Tibial nerve (tissue), 4 donors: ENCODE results near the gene CASQ1. TPM values are rescaled to one million over a fixed set of nuclear protein-coding genes. Genes with fewer than 3 reads are reported as not detected.

Source experiments
- DNase-seq, 2 donors: peaks; one replicate each; pipeline ENCODE4 v3.0.0-alpha.2; 2019; ENCODE audit warnings: low spot score in 2 of 2
- H3K27ac ChIP-seq, 4 donors: fragments of 200-600 bp; sonication (generic) in 3 of 4; one replicate each; pipeline ENCODE4 v1.5.1; 2017 to 2019; ENCODE audit warnings: mild to moderate bottlenecking in 1 of 4
- H3K27me3 ChIP-seq, 2 donors: fragments of 200-600 bp; sonication (generic) in 1 of 2; one replicate each; pipeline versions ENCODE4 v1.5.1 to v1.6.0; 2017 to 2019
- H3K36me3 ChIP-seq, 3 donors: fragments of 200-600 bp; sonication (generic); one replicate each; pipeline ENCODE4 v1.5.1; 2018 to 2019
- H3K4me1 ChIP-seq, 4 donors: fragments of 200-600 bp; sonication (generic) in 3 of 4; one replicate each; pipeline ENCODE4 v1.5.1; 2017 to 2019
- H3K4me3 ChIP-seq, 4 donors: fragments of 200-600 bp; sonication (generic) in 3 of 4; one replicate each; pipeline ENCODE4 v1.5.1; 2017 to 2019; ENCODE audit warnings: mild to moderate bottlenecking in 1 of 4, moderate library complexity in 1 of 4
- H3K9me3 ChIP-seq, 4 donors: fragments of 200-600 bp; sonication (generic) in 3 of 4; one replicate each; pipeline ENCODE4 v1.5.1; 2017 to 2019
- EP300 ChIP-seq, 2 donors: sonication (generic); formaldehyde crosslinking; IDR thresholded peaks; one replicate each; pipeline ENCODE4 v1.6.1; 2017; ENCODE audit warnings: antibody characterized with exemption in 2 of 2, mild to moderate bottlenecking in 1 of 2
- POLR2A ChIP-seq, 2 donors: fragments of 450-650 bp; IDR thresholded peaks; one replicate each; pipeline ENCODE4 v1.6.1; 2017; ENCODE audit warnings: antibody characterized with exemption in 2 of 2, mild to moderate bottlenecking in 2 of 2, moderate library complexity in 2 of 2
- WGBS, 2 donors: methylation state at CpG; one replicate each; pipeline ENCODE4 v1.1.5; 2018; 5-methylcytosine and 5-hydroxymethylcytosine counted together
- total RNA-seq, 4 donors: library from RNA; depleted of rRNA; stranded (reverse); fragments of >200 nt; gene quantifications; one replicate each; pipeline ENCODE4 v1.1.0, GENCODE V29; 2016
- TF ChIP-seq, protein P1 (sequence below), 5 experiments: fragments of 200-600 bp in 3 of 5; fragments of 450-650 bp in 2 of 5; sonication (generic) in 3 of 5; IDR thresholded peaks; one replicate each; pipeline ENCODE4 v1.5.1; 2016 to 2019; ENCODE audit warnings: antibody characterized with exemption in 5 of 5, mild to moderate bottlenecking in 3 of 5, moderate library complexity in 2 of 5

Gene CASQ1
- total RNA-seq, 4 donors from 2014 or later: 0.98 to 1.7 TPM; not detected in 2

DNA sequence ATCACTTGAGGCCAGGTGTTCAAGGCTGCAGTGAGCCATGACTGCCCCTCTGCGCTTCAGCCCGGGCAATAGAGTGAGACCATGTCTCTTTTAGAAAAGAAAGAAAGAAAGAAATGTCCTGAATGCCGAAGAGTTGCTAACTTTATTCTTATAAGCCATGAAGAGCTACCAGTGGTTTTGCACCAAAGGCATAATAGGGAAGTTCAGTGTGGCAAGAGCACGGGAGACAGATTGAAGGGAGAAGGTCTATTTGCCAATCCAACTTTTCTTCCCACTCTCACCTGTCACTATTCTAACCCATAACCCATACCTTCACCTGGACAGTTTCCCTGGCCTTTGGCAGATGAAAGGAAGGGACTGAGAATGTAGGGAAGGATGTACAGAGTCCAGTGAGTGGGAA is 10.4 kb downstream of the CASQ1 start:
- 83 to 86% methylated on average over 4 of the region's 4 CpGs for WGBS, 2 donors
- H3K36me3 ChIP-seq: no peaks in the 10 kb centered on the region
- H3K4me3 ChIP-seq: no peak overlapping the region
- DNase-seq: no peak
- H3K9me3 ChIP-seq: no peaks in the 10 kb centered on the region
- H3K4me1 ChIP-seq: peaks cover 0 to 9% (median 7%) of the 10 kb centered on the region in 4 donors
- H3K27me3 ChIP-seq: no peaks in the 10 kb centered on the region
- H3K27ac ChIP-seq: no peak overlapping the region
- TF ChIP-seq, protein P1, sequence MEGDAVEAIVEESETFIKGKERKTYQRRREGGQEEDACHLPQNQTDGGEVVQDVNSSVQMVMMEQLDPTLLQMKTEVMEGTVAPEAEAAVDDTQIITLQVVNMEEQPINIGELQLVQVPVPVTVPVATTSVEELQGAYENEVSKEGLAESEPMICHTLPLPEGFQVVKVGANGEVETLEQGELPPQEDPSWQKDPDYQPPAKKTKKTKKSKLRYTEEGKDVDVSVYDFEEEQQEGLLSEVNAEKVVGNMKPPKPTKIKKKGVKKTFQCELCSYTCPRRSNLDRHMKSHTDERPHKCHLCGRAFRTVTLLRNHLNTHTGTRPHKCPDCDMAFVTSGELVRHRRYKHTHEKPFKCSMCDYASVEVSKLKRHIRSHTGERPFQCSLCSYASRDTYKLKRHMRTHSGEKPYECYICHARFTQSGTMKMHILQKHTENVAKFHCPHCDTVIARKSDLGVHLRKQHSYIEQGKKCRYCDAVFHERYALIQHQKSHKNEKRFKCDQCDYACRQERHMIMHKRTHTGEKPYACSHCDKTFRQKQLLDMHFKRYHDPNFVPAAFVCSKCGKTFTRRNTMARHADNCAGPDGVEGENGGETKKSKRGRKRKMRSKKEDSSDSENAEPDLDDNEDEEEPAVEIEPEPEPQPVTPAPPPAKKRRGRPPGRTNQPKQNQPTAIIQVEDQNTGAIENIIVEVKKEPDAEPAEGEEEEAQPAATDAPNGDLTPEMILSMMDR (IDR thresholded peaks at IDR 0.05): no peak
- TF ChIP-seq POLR2A (IDR thresholded peaks at IDR 0.05) (no peak), EP300 (IDR thresholded peaks at IDR 0.05) (no peak)

DNA sequence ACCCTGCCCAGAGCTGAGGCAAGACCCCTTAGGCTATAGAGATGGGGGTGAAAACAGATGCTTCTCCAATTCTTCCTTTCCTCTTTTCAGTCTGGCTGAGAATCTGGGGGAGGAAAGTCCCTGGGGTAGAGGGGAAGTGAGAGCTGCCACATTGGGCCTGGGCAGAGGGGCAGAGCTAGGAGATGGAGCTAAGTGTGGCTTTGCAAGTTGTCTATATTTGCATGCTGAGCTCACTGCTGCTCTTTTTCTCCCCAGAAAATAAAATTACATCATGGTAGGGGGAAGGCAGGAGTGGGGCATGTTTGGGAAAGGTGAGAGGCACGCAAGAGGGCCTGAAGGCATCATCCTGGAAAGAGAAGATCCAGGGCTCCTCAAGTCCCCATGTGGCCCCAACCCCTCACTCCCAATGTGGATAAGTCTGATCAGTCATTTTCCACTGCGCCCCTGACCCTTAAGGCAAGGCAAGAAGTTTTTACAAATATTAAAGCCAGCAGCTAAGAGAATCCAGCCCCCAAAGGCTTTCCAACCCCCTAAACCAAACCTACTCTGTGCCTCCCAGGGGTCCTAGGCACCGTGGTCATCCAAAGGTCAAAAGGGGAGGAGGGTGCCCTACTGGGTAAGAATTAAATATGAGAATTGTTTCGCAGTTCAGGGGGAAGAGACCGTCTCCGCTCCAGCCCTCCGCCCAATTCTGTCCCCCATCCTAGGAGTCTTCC is 14.3 kb downstream of the CASQ1 start:
- 20 to 25% methylated on average over 7 of the region's 7 CpGs for WGBS, 2 donors
- DNase-seq: no peak
- H3K4me1 ChIP-seq: peaks cover 0 to 47% (median 28%) of the 10 kb centered on the region in 4 donors

DNA sequence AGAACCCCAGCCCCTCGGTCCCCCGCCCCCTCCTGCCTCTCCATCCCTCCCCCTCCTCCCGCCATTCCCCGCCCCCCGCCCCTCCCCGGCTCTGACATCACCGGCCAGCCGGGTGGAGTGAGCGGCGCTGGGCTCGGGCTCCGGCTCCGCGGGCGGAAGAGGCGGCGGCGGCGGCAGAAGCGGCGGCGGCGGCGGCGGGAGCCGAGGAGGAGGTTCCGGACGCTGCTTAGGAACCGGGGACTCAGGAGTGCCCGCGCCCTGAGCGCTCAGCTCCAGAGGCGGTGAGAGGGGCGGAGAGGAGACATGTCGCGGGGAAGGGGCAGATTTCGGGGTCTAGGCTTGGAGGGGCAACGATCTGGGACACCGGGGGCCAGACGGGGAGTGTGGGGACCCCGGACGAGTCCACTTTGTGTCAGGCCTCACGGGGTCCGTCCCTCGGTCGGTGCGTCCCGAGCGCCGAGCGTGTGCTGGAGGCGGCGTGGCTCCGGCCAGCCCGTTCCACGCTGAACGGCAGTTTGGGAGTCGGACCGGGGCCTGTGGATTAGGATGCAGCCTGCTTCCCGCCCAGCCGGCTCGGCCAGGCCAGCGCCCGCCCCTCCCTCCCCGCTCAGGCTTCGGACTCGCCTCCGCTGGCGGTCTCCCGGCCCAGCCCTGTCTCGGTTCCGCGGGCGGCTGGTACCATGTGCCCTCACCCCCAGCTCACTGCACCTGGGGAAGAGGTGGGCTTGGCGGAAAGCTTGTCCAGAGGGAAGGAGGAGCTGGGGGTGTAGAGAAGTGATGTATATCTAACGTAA is 15.1 kb downstream of the CASQ1 start, which contains the start of gene PEA15:
TSS of gene PEA15 (plus strand) at position 143 of the 794 bp plus-strand sequence. CDS start 6,161 bp downstream, outside the sequence.
- Histone ChIP-seq H3K27me3 (no peaks in the 10 kb centered on the region), H3K27ac (peak within 1 kb of the TSS; percentile 71 to 97 (median 92)), H3K4me1 (peaks cover 0 to 55% (median 28%) of the 10 kb centered on the region in 4 donors), H3K36me3 (peaks cover 0 to 26% (median 0%) of the 10 kb centered on the region in 3 donors), H3K9me3 (no peaks in the 10 kb centered on the region), H3K4me3 (peak within 1 kb of the TSS; percentile 67 to 99 (median 84))
- TF ChIP-seq POLR2A (IDR thresholded peaks at IDR 0.05) (peak; percentile 51 to 82), EP300 (IDR thresholded peaks at IDR 0.05) (peak in 1 of 2 donors; percentile 61)
- TF ChIP-seq, protein P1 (IDR thresholded peaks at IDR 0.05): no peak
- WGBS, 2 donors: 0 to 1% methylated on average over 31 to 59 of the region's 76 CpGs
- DNase-seq: peak; percentile 57 to 65

More for the DNA sequence above, 14.3 kb downstream of the CASQ1 start:
- Histone ChIP-seq H3K27ac (peak overlapping the region; percentile 71 to 97 (median 92)), H3K9me3 (no peaks in the 10 kb centered on the region), H3K4me3 (peak overlapping the region; percentile 67 to 99 (median 84)), H3K36me3 (peaks cover 0 to 18% (median 0%) of the 10 kb centered on the region in 3 donors), H3K27me3 (no peaks in the 10 kb centered on the region)
- no peak for TF ChIP-seq EP300 (IDR thresholded peaks at IDR 0.05)
- TF ChIP-seq POLR2A (IDR thresholded peaks at IDR 0.05): no peak
- TF ChIP-seq, protein P1 (IDR thresholded peaks at IDR 0.05): no peak

DNA sequence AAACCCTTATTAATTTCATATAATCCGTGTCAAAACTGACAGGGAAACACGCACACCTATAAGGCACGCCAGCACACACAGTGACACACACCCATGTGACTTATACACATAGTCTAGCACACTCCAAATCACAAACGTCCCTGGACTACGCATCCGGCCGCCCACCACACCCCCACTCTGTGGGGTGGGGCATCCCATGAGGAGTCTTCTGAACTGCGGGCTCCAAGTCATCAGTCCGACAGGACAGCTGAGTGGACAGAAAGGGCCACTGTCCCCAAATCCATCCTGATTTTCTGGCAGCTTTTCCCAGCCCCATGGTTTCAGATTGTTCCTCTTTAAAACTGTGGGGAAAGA is 15.6 kb downstream of the CASQ1 start:
- H3K4me1 ChIP-seq: peaks cover 0 to 60% (median 28%) of the 10 kb centered on the region in 4 donors
- 1 to 4% methylated on average over 9 of the region's 9 CpGs for WGBS, 2 donors
- DNase-seq: peak; percentile 23 to 36
- peak overlapping the region; percentile 59 to 97 (median 92) for H3K27ac ChIP-seq
- peaks cover 0 to 31% (median 0%) of the 10 kb centered on the region in 3 donors for H3K36me3 ChIP-seq
- H3K4me3 ChIP-seq: peak overlapping the region; percentile 67 to 99 (median 84)
- H3K27me3 ChIP-seq: no peaks in the 10 kb centered on the region
- H3K9me3 ChIP-seq: no peaks in the 10 kb centered on the region
- TF ChIP-seq POLR2A (IDR thresholded peaks at IDR 0.05) (no peak), EP300 (IDR thresholded peaks at IDR 0.05) (no peak)
- TF ChIP-seq, protein P1 (IDR thresholded peaks at IDR 0.05): no peak
